Aorta (tissue), 5 donors: ENCODE data around the gene KCNK3. TPM values are rescaled to one million over a fixed set of nuclear protein-coding genes. Genes with fewer than 3 reads are reported as not detected.

Source experiments
- ATAC-seq: fragments of 200-7000 bp; cut with Tn5 transposase; one replicate; pipeline ENCODE4 v1.9.1; 2022; ENCODE audit warnings: moderate library complexity; ENCODE audit not compliant: low FRiP score
- DNase-seq, 2 donors: peaks; one replicate each; pipeline ENCODE4 v3.0.0-alpha.2; 2020
- H3K27ac ChIP-seq, 2 donors: one replicate each; pipeline ENCODE4 v1.5.1; 2013; ENCODE audit warnings: low read length in 2 of 2, mild to moderate bottlenecking in 2 of 2, moderate library complexity in 2 of 2, control low read depth in 1 of 2, inconsistent platforms in 1 of 2, low read depth in 1 of 2
- H3K27me3 ChIP-seq, 2 donors: one replicate each; pipeline ENCODE4 v1.6.1; 2013; ENCODE audit warnings: control low read depth in 1 of 2, low read length in 1 of 2, mild to moderate bottlenecking in 1 of 2, moderate library complexity in 1 of 2; ENCODE audit not compliant: insufficient read depth in 2 of 2, control insufficient read depth in 1 of 2
- H3K36me3 ChIP-seq, 2 donors: one replicate each; pipeline ENCODE4 v1.6.1; 2013; ENCODE audit warnings: control low read depth in 1 of 2, low read length in 1 of 2, mild to moderate bottlenecking in 1 of 2; ENCODE audit not compliant: insufficient read depth in 2 of 2, control insufficient read depth in 1 of 2
- H3K4me1 ChIP-seq, 2 donors: one replicate each; pipeline ENCODE4 v1.6.1; 2013; ENCODE audit warnings: low read length in 2 of 2, control low read depth in 1 of 2, mild to moderate bottlenecking in 1 of 2, moderate library complexity in 1 of 2; ENCODE audit not compliant: insufficient read depth in 2 of 2, control insufficient read depth in 1 of 2
- H3K4me3 ChIP-seq, 2 donors: one replicate each; pipeline ENCODE4 v1.5.1; 2013; ENCODE audit warnings: low read length in 2 of 2, control low read depth in 1 of 2, mild to moderate bottlenecking in 1 of 2
- H3K9me3 ChIP-seq: one replicate; pipeline ENCODE4 v1.6.1; 2013; ENCODE audit warnings: mild to moderate bottlenecking, low read length; ENCODE audit not compliant: control insufficient read depth
- WGBS, 2 donors: extraction: QIAGEN DNeasy Blood & Tissue Kit; methylation state at CpG; one replicate each; pipeline ENCODE4 v1.1.7; 2013; 5-methylcytosine and 5-hydroxymethylcytosine counted together
- intact Hi-C, 2 donors: fragments of 100-400 bp; cut with DNase I; formaldehyde crosslinking; loops; one replicate each; pipeline versions ENCODE4 v1.14.2 to v1.15.0; 2022
- polyA plus RNA-seq, 2 donors: library from polyadenylated mRNA; stranded (reverse); fragments of 200-250 nt; gene quantifications; one replicate each; pipeline ENCODE4 v1.2.3, GENCODE V29; 2013
- total RNA-seq, 2 donors: library from RNA; stranded (reverse); fragmentation: NEBNext Ultra II Directional; extraction: Animal tissue kit (Norgen Biotek cat#: 25700); gene quantifications; one replicate each; pipeline ENCODE4 v1.2.1, GENCODE V29; 2021
- donor health status: healthy with polysubstance abuse.
- donor health status: Bipolar disorder and iron deficiency.
- donor health status: DM: no; HTN: no; CAD: no.
- donor health status: DM: no; HTN: no; CAD: no.
- donor health status: DM: yes; HTN: yes; CAD: no.

The KCNK3 gene
- total and polyA plus RNA-seq, 4 donors: 0.63 to 14.7 (median 7.6) TPM

- no peak overlapping the region for H3K4me3 ChIP-seq
- intact Hi-C loops: loop anchor here (5.0 kb wide), 3 partner anchors 42 to 73 kb away; no protein-coding TSS in a partner anchor
- ATAC-seq: no peak
- H3K36me3 ChIP-seq: no peaks in the 10 kb centered on the region
- DNase-seq: peak in 1 of 2 donors; percentile 23
- no peaks in the 10 kb centered on the region for H3K4me1 ChIP-seq
- no peak overlapping the region for H3K27ac ChIP-seq
- no peaks in the 10 kb centered on the region for H3K27me3 ChIP-seq
- H3K9me3 ChIP-seq: no peaks in the 10 kb centered on the region
- WGBS, 2 donors: 90 to 94% methylated on average over 4 of the region's 4 CpGs
These were observed 12.7 kb upstream of the KCNK3 start for GRCh38 chr2:26679867-26680266.

GRCh38 chr2:26681656-26682055 lies 10.9 kb upstream of the KCNK3 start:
- intact Hi-C loops: loop anchor here in 1 of 2 donors (5.0 kb wide), 2 partner anchors 41 to 74 kb away; no protein-coding TSS in a partner anchor
- no peak for ATAC-seq
- WGBS, 2 donors: 13 to 17% methylated on average over 3 of the region's 3 CpGs
- Histone ChIP-seq H3K9me3 (no peaks in the 10 kb centered on the region), H3K4me1 (no peaks in the 10 kb centered on the region), H3K4me3 (no peak overlapping the region), H3K27ac (peak overlapping the region; percentile 82 to 84), H3K36me3 (no peaks in the 10 kb centered on the region), H3K27me3 (no peaks in the 10 kb centered on the region)
- no peak for DNase-seq

- intact Hi-C loops: loop anchor here in 1 of 2 donors (5.0 kb wide), 2 partner anchors 40 to 75 kb away; no protein-coding TSS in a partner anchor
- 6 to 8% methylated on average over 8 of the region's 8 CpGs for WGBS, 2 donors
- peak; percentile 77 for ATAC-seq
These were observed 10.4 kb upstream of the KCNK3 start for GRCh38 chr2:26682155-26682554.

DNA sequence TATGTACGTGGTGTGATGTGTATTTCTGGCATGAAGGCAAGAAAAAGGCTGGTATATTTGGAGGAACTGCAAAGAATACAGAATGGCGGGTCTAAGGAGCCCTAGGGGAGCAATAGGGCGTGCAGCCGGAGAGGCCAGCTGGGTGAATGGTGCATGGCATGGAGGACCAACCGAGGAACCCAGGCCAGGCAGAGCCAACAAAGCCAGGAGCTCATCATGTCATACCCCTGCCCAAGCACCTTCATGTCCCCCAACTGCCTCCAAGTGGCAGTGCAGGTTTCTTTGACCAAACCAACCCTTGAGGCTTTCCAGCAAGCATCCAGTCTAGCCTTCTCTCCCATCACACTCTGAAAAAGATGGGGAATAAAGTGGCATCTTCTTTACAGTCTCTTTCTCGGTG lies 8.9 kb upstream of the KCNK3 start:
- Histone ChIP-seq H3K4me3 (no peak overlapping the region), H3K27ac (no peak overlapping the region), H3K9me3 (no peaks in the 10 kb centered on the region), H3K4me1 (no peaks in the 10 kb centered on the region), H3K27me3 (no peaks in the 10 kb centered on the region), H3K36me3 (no peaks in the 10 kb centered on the region)
- no peak for ATAC-seq
- DNase-seq: peak in 1 of 2 donors; percentile 43
- intact Hi-C loops: loop anchor here in 1 of 2 donors (5.0 kb wide), 2 partner anchors 39 to 76 kb away; no protein-coding TSS in a partner anchor
- 95 to 97% methylated on average over 6 of the region's 6 CpGs for WGBS, 2 donors

More at GRCh38 chr2:26682155-26682554, 10.4 kb upstream of the KCNK3 start:
- Histone ChIP-seq H3K4me3 (no peak overlapping the region), H3K9me3 (no peaks in the 10 kb centered on the region), H3K27ac (peak overlapping the region; percentile 82 to 84), H3K4me1 (no peaks in the 10 kb centered on the region), H3K36me3 (no peaks in the 10 kb centered on the region), H3K27me3 (no peaks in the 10 kb centered on the region)
- peak in 1 of 2 donors; percentile 82 for DNase-seq

DNA sequence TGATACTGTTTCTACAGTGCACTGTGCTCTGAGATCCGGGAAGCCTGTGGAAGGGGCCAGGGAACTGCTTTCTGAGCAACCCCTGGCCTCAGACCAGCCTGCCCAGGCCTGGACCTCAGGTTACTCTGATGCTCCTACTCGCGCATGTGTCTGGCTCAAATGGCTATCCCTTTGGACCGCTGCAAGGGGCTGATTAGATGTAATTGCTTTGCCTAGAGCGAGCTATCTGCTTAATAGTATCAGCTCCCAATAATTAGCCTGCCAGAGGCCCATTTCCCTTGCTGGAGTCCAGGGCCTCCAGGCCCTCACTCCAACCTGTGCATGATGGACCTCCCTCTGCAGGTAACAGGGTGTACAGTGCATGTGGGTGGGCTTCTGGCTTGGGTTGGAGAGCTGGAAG lies 7.2 kb upstream of the KCNK3 start:
- 94 to 96% methylated on average over 5 of the region's 5 CpGs for WGBS, 2 donors
- H3K36me3 ChIP-seq: no peaks in the 10 kb centered on the region

DNA sequence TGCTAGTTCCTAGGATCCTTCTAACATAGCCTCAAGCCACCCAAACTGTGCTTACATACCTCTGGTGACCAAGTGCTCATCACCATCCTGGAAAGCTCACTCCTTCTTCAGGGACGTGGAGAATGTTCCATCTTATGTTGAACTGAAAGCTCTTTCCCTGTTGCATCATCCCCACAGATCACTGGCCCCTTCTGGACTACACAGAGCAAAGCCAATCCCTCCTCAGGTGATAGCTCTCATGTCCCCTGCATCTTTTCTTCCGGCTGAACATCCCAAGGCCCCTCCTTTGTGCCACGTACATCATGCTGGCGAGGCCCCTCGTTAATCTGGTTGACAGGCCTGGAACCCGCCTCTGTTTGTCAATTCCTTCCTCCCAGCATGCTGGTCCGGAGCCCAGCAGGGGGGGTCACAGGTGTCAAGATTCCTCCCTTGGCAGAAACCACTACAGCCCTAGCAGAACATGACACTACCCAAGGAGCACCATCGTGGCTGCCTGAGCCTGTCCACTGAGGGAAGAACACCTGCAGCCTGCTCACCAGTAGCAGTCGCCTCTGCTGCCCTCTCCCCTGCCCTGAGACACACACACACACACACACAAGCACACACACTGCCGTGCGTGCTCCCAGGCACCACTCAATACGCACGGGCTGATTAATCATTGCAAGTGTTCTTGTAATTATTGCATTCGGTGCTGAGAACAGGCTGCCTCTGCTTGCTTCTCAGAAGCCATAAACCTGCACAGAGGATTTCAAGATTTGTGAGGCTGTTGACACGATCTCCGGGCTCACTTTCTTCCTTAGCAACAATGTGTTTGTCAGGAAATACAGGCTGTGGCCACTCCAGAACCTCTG lies 6.3 kb upstream of the KCNK3 start:
- intact Hi-C loops: no loop called here
- Histone ChIP-seq H3K27me3 (no peaks in the 10 kb centered on the region), H3K27ac (no peak overlapping the region), H3K36me3 (no peaks in the 10 kb centered on the region), H3K4me1 (no peaks in the 10 kb centered on the region), H3K4me3 (no peak overlapping the region), H3K9me3 (no peaks in the 10 kb centered on the region)
- WGBS, 2 donors: 62 to 71% methylated on average over 16 of the region's 16 CpGs
- DNase-seq (peak; percentile 29 to 40), ATAC-seq (no peak)

More for the DNA sequence above, 7.2 kb upstream of the KCNK3 start:
- Histone ChIP-seq H3K27me3 (no peaks in the 10 kb centered on the region), H3K9me3 (no peaks in the 10 kb centered on the region), H3K27ac (no peak overlapping the region), H3K4me1 (no peaks in the 10 kb centered on the region), H3K4me3 (no peak overlapping the region)
- ATAC-seq (no peak), DNase-seq (peak in 1 of 2 donors; percentile 15)
- intact Hi-C loops: no loop called here

GRCh38 chr2:26687328-26687727 lies 5.2 kb upstream of the KCNK3 start:
- Histone ChIP-seq H3K9me3 (no peaks in the 10 kb centered on the region), H3K27ac (no peak overlapping the region), H3K36me3 (no peaks in the 10 kb centered on the region), H3K27me3 (no peaks in the 10 kb centered on the region), H3K4me1 (no peaks in the 10 kb centered on the region), H3K4me3 (no peak overlapping the region)
- DNase-seq (peak in 1 of 2 donors; percentile 19), ATAC-seq (no peak)
- WGBS, 2 donors: 92 to 96% methylated on average over 4 of the region's 4 CpGs
- intact Hi-C loops: no loop called here

- H3K27ac ChIP-seq: no peak overlapping the region
- no peaks in the 10 kb centered on the region for H3K9me3 ChIP-seq
- intact Hi-C loops: no loop called here
- no peaks in the 10 kb centered on the region for H3K36me3 ChIP-seq
- H3K4me3 ChIP-seq: no peak overlapping the region
- 83 to 89% methylated on average over 5 of the region's 5 CpGs for WGBS, 2 donors
- DNase-seq: peak in 1 of 2 donors; percentile 18
- no peaks in the 10 kb centered on the region for H3K4me1 ChIP-seq
- H3K27me3 ChIP-seq: no peaks in the 10 kb centered on the region
- no peak for ATAC-seq
These were observed 4.7 kb upstream of the KCNK3 start for GRCh38 chr2:26687801-26688200.

- Histone ChIP-seq H3K36me3 (no peaks in the 10 kb centered on the region), H3K27ac (peak overlapping the region; percentile 25 to 91), H3K9me3 (no peaks in the 10 kb centered on the region), H3K4me3 (no peak overlapping the region), H3K4me1 (no peaks in the 10 kb centered on the region), H3K27me3 (no peaks in the 10 kb centered on the region)
- DNase-seq (no peak), ATAC-seq (no peak)
- intact Hi-C loops: loop anchor here in 1 of 2 donors (5.0 kb wide), 1 partner anchor 79 kb away; no protein-coding TSS in a partner anchor
- WGBS, 2 donors: 41% methylated on average over 3 of the region's 3 CpGs
These were observed 1.4 kb upstream of the KCNK3 start for GRCh38 chr2:26691161-26691560.
